Muscle layer of duodenum (tissue), 2 donors: Measurements from ENCODE around the gene OGA.

Source experiments
- H3K27ac ChIP-seq: one replicate; pipeline ENCODE4 v1.7.0; 2013; ENCODE audit warnings: mild to moderate bottlenecking, low read length
- H3K27me3 ChIP-seq: one replicate; pipeline ENCODE4 v1.7.0; 2013; ENCODE audit warnings: low read depth, mild to moderate bottlenecking, control low read depth, low read length
- H3K36me3 ChIP-seq, 2 donors: one replicate each; pipeline ENCODE4 v1.7.0; 2013; ENCODE audit warnings: low read length in 2 of 2, control low read depth in 1 of 2, mild to moderate bottlenecking in 1 of 2; ENCODE audit not compliant: insufficient read depth in 2 of 2, control insufficient read depth in 1 of 2
- H3K4me1 ChIP-seq, 2 donors: one replicate each; pipeline ENCODE4 v1.7.0; 2013; ENCODE audit warnings: low read length in 2 of 2, mild to moderate bottlenecking in 2 of 2, control low read depth in 1 of 2, moderate library complexity in 1 of 2; ENCODE audit not compliant: insufficient read depth in 2 of 2, control insufficient read depth in 1 of 2
- H3K4me3 ChIP-seq, 2 donors: one replicate each; pipeline ENCODE4 v1.7.0; 2013; ENCODE audit warnings: low read length in 2 of 2, low read depth in 1 of 2, mild to moderate bottlenecking in 1 of 2
- H3K9me3 ChIP-seq, 2 donors: one replicate each; pipeline ENCODE4 v1.7.0; 2013; ENCODE audit warnings: low read length in 2 of 2, control low read depth in 1 of 2, mild to moderate bottlenecking in 1 of 2; ENCODE audit not compliant: control insufficient read depth in 1 of 2
- donor health status: healthy.

Gene OGA

GRCh38 chr10:101818872-101819633, 809 bp upstream of the OGA start:
- H3K36me3 ChIP-seq, result peaks cover 0 to 7% of the 10 kb centered on the region in 2 donors
- no peaks in the 10 kb centered on the region for H3K27me3 ChIP-seq
- H3K9me3 ChIP-seq, result no peaks in the 10 kb centered on the region
- peaks cover 9 to 21% of the 10 kb centered on the region in 2 donors for H3K4me1 ChIP-seq
- peak overlapping the region; percentile 97 for H3K27ac ChIP-seq
- H3K4me3 ChIP-seq, result peak overlapping the region; percentile 97 to 100

DNA sequence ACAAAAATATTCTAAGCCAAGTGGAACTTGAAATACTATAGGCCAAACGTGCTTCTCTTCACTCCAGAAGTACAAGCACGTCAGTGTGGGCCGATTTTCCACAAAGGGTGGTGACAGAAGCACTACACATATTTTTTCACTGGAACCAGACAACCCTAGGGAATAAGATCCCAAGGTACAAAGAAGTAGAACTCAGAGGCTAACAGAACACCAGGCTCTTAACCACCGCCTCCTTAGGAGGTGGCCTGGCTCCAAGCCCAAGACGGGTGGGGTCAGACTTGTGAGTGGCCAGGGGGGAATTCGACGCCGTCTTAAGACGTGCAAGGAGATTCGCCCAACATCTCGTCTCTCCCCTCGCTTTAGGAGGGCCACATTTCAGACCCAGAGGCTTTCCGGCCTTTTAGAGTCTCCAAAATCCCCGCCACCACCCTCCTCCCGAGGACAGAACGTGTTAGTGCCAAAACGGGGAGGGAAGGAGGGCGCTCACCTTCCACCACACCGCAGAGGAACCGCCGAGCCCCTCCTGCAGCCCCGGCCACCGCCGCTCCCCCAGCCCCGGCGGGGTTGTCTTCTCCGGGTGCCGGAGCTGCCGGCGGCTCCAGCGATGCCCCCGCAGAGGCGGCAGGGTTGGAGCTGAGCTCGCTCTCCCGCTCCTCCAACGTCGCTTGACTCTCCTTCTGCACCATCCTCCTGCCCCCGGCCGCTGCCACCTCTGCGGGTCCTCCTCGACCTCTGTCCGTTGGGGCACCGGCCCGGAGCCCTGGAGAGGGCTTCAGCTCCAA, 716 bp downstream of the OGA start:
- peaks cover 0 to 10% of the 10 kb centered on the region in 2 donors for H3K36me3 ChIP-seq
- peaks cover 16 to 35% of the 10 kb centered on the region in 2 donors for H3K4me1 ChIP-seq
- peak overlapping the region; percentile 97 for H3K27ac ChIP-seq
- no peaks in the 10 kb centered on the region for H3K9me3 ChIP-seq
- H3K4me3 ChIP-seq, result peak overlapping the region; percentile 97 to 100
- H3K27me3 ChIP-seq, result no peaks in the 10 kb centered on the region

DNA sequence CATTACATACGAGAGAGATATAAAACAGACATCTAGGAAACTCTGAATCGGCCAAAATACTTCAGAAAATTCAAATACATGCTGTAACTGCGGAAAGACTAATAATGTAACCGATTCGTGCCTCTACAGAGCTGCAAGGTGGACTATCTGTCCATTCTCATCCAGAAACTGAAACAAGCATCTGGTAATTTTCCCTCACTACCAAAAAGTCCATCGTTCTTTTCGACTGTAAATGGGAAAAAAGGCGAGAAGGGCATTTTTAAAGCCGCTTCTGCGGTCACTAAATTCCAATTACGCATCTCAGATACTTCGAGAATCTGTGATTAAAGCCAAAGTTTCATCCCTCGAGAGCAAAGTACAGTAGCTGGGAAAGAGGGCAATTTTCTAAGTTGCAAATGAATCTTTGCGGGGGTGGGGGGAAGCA, 1.3 kb downstream of the OGA start:
- peak overlapping the region; percentile 97 to 100 for H3K4me3 ChIP-seq
- peak overlapping the region; percentile 97 for H3K27ac ChIP-seq
- H3K9me3 ChIP-seq, result no peaks in the 10 kb centered on the region
- no peaks in the 10 kb centered on the region for H3K27me3 ChIP-seq
- peaks cover 16 to 40% of the 10 kb centered on the region in 2 donors for H3K4me1 ChIP-seq
- H3K36me3 ChIP-seq, result peaks cover 0 to 16% of the 10 kb centered on the region in 2 donors

- Histone ChIP-seq H3K36me3 (peaks cover 0 to 16% of the 10 kb centered on the region in 2 donors), H3K27ac (peak overlapping the region; percentile 56), H3K4me3 (peak overlapping the region; percentile 97 to 100), H3K27me3 (no peaks in the 10 kb centered on the region), H3K9me3 (no peaks in the 10 kb centered on the region), H3K4me1 (peaks cover 16 to 40% of the 10 kb centered on the region in 2 donors)
These were observed 1.9 kb downstream of the OGA start for GRCh38 chr10:101816376-101816775.

- Histone ChIP-seq H3K27me3 (no peaks in the 10 kb centered on the region), H3K36me3 (peaks cover 14 to 25% of the 10 kb centered on the region in 2 donors), H3K9me3 (no peaks in the 10 kb centered on the region), H3K4me3 (peak overlapping the region; percentile 47 to 100), H3K27ac (no peak overlapping the region), H3K4me1 (peaks cover 16 to 40% of the 10 kb centered on the region in 2 donors)
These were observed 3.7 kb downstream of the OGA start for GRCh38 chr10:101814466-101815071.

DNA sequence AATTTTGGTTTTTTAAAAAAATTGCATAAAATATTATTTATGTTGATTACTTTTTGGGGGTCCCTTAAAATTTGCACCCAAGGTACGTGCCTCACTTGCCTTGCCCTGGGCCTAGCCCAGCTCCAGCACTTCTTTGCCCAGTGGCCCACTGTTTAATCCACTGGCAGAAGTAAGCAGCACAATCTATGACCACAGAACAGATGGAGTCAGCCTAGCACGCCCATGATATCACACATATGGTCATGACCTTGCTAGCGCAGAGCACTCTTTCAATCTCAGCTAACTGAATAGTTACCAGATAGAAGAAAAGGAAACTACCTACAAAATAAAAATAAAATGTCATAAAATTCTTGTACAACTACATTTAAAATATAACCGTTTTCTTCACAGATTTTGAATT, 5.6 kb downstream of the OGA start:
- Histone ChIP-seq H3K36me3 (peaks cover 28 to 31% of the 10 kb centered on the region in 2 donors), H3K27me3 (no peaks in the 10 kb centered on the region), H3K4me1 (peaks cover 8 to 35% of the 10 kb centered on the region in 2 donors), H3K9me3 (no peaks in the 10 kb centered on the region), H3K27ac (no peak overlapping the region), H3K4me3 (no peak overlapping the region)

GRCh38 chr10:101807158-101807557, 11.1 kb downstream of the OGA start:
- no peak overlapping the region for H3K27ac ChIP-seq
- no peaks in the 10 kb centered on the region for H3K27me3 ChIP-seq
- H3K4me1 ChIP-seq, result peaks cover 0 to 3% of the 10 kb centered on the region in 2 donors
- peaks cover 59 to 65% of the 10 kb centered on the region in 2 donors for H3K36me3 ChIP-seq
- no peak overlapping the region for H3K4me3 ChIP-seq
- no peaks in the 10 kb centered on the region for H3K9me3 ChIP-seq

- Histone ChIP-seq H3K4me1 (no peaks in the 10 kb centered on the region), H3K27me3 (no peaks in the 10 kb centered on the region), H3K4me3 (no peak overlapping the region), H3K9me3 (no peaks in the 10 kb centered on the region), H3K27ac (no peak overlapping the region), H3K36me3 (peaks cover 62 to 79% of the 10 kb centered on the region in 2 donors)
These were observed 14.7 kb downstream of the OGA start for GRCh38 chr10:101803511-101803910.

GRCh38 chr10:101797403-101798059, 20.7 kb downstream of the OGA start:
- Histone ChIP-seq H3K36me3 (peaks cover 72 to 81% of the 10 kb centered on the region in 2 donors), H3K4me3 (no peak overlapping the region), H3K4me1 (no peaks in the 10 kb centered on the region), H3K27me3 (no peaks in the 10 kb centered on the region), H3K9me3 (no peaks in the 10 kb centered on the region), H3K27ac (no peak overlapping the region)

DNA sequence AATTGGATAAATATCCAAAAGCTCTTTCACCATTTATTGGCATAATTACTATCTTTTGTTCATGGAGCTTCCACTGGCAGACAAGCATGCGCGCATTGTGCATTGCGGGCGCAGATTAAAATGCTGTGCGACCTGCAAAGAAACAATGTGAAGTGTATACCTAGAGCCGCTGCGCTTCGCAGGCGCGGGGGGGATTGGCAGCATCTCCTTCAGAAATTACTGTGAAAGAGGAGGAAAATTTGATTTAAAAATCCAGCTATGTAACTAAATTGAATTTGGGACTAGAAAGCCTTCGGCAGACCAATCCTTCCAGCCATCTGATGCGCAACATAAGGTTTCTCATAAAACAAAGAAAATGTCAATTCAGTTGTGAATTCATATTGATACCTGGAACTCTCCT, 24.7 kb downstream of the OGA start:
- no peaks in the 10 kb centered on the region for H3K27me3 ChIP-seq
- H3K36me3 ChIP-seq, result peaks cover 58 to 80% of the 10 kb centered on the region in 2 donors
- H3K9me3 ChIP-seq, result no peaks in the 10 kb centered on the region
- no peak overlapping the region for H3K4me3 ChIP-seq
- no peaks in the 10 kb centered on the region for H3K4me1 ChIP-seq
- no peak overlapping the region for H3K27ac ChIP-seq

DNA sequence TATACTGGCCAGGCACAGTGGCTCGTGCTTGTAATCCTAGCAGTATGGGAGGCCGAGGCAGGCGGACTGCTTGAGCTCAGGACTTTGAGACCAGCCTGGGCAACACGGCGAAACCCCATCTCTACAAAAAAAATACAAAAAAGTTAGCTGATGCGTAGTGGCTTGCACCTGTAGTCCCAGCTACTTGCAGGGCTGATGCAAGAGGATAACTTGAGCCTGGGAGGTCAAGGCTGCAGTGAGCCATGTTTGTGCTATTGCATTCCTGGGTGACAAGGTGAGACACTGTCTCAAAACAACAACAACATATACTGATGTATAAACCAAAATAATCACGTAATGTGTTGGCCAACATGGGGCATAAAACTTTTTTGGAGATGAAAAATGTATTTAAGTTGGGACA, 28.6 kb downstream of the OGA start:
- no peaks in the 10 kb centered on the region for H3K9me3 ChIP-seq
- H3K36me3 ChIP-seq, result peaks cover 55 to 74% of the 10 kb centered on the region in 2 donors
- no peaks in the 10 kb centered on the region for H3K4me1 ChIP-seq
- no peak overlapping the region for H3K27ac ChIP-seq
- H3K4me3 ChIP-seq, result no peak overlapping the region
- no peaks in the 10 kb centered on the region for H3K27me3 ChIP-seq
